Activated T-cell treated with anti-CD3 and anti-CD28 coated beads, Interleukin-2, amount 50 U/mL, for 4 hours (primary cell): Measurements from ENCODE around the gene CBX2. TPM values are rescaled to one million over a fixed set of nuclear protein-coding genes. Genes with fewer than 3 reads are reported as not detected.

ENCODE experiments used
- ATAC-seq, 2 donors: fragments of 200-7000 bp; cut with Tn5 transposase; one replicate each; pipeline ENCODE4 v1.10.0; 2021
- DNase-seq: peaks from one replicate; pipeline ENCODE4 v3.0.0-alpha.2; 2020
- H3K27me3 Mint-ChIP-seq: one replicate; pipeline ENCODE4 v1.8.0; 2021; ENCODE audit warnings: low read depth, mixed read lengths
- H3K36me3 Mint-ChIP-seq: one replicate; pipeline ENCODE4 v1.8.0; 2022; ENCODE audit warnings: mixed read lengths; ENCODE audit not compliant: insufficient read depth
- H3K4me1 Mint-ChIP-seq: one replicate; pipeline ENCODE4 v1.8.0; 2021; ENCODE audit warnings: low read depth, mixed read lengths
- H3K4me3 Mint-ChIP-seq: one replicate; pipeline ENCODE4 v1.8.0; 2021; ENCODE audit warnings: mild to moderate bottlenecking, moderate library complexity, mixed read lengths
- H3K9me3 Mint-ChIP-seq: one replicate; pipeline ENCODE4 v1.8.0; 2021; ENCODE audit warnings: mixed read lengths
- total RNA-seq, 3 donors: library from RNA; stranded (reverse); gene quantifications; one replicate each; pipeline ENCODE4 v1.2.1, GENCODE V29; 2021

Gene CBX2
- total RNA-seq, 3 donors from 2014 or later, result 1.0 to 2.6 (median 1.4) TPM

GRCh38 chr17:79739148-79740062 lies 38.5 kb upstream of the CBX2 start:
- Mint-ChIP-seq H3K4me1 (no peaks in the 10 kb centered on the region), H3K9me3 (no peaks in the 10 kb centered on the region), H3K27me3 (peaks cover 31% of the 10 kb centered on the region), H3K4me3 (no peak overlapping the region), H3K36me3 (no peaks in the 10 kb centered on the region)
- ATAC-seq, result no peak
- DNase-seq, result no peak

DNA sequence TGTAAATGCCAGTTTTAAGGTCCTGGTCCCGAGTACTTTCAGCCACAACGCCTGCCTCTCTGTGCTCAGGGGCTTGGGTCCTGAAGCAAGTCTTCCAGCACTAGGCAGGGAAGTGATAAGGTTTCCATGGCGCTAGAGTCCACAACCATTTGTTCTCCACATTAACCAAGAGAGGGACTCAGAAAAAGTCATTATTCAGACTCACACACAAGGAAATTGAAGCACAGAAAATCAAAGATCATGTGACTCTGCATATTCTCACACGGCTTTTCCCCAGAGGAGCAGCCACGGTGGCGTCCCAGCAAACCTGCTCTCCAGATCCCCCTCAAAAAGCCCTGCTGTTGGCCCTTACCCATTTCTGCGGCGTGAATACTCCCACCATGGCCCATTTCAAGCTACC lies 37.5 kb upstream of the CBX2 start:
- Mint-ChIP-seq H3K9me3 (no peaks in the 10 kb centered on the region), H3K36me3 (no peaks in the 10 kb centered on the region), H3K4me1 (peaks cover 4% of the 10 kb centered on the region), H3K27me3 (peaks cover 32% of the 10 kb centered on the region), H3K4me3 (no peak overlapping the region)
- DNase-seq (no peak), ATAC-seq (no peak)

DNA sequence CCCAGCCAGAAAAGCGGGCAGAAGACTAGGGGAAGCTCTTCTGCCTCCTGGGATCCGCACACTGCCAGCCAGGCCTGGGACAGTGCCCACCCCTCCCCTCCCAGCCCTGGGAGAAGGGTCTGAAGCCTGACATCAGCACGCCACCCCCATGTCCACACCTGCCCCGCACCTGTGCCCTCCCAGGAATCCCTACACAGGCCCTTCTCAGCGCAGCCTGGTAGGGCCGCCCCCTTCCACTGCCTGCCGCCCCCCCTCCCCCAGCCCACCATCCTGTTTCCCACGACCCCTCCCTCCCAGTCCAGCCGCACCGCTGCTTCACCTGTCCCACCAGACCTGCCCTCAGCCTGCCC lies 36.6 kb upstream of the CBX2 start:
- no peaks in the 10 kb centered on the region for H3K9me3 Mint-ChIP-seq
- peaks cover 33% of the 10 kb centered on the region for H3K27me3 Mint-ChIP-seq
- H3K4me1 Mint-ChIP-seq, result peaks cover 11% of the 10 kb centered on the region
- no peaks in the 10 kb centered on the region for H3K36me3 Mint-ChIP-seq
- no peak overlapping the region for H3K4me3 Mint-ChIP-seq
- ATAC-seq, result no peak
- DNase-seq, result no peak

DNA sequence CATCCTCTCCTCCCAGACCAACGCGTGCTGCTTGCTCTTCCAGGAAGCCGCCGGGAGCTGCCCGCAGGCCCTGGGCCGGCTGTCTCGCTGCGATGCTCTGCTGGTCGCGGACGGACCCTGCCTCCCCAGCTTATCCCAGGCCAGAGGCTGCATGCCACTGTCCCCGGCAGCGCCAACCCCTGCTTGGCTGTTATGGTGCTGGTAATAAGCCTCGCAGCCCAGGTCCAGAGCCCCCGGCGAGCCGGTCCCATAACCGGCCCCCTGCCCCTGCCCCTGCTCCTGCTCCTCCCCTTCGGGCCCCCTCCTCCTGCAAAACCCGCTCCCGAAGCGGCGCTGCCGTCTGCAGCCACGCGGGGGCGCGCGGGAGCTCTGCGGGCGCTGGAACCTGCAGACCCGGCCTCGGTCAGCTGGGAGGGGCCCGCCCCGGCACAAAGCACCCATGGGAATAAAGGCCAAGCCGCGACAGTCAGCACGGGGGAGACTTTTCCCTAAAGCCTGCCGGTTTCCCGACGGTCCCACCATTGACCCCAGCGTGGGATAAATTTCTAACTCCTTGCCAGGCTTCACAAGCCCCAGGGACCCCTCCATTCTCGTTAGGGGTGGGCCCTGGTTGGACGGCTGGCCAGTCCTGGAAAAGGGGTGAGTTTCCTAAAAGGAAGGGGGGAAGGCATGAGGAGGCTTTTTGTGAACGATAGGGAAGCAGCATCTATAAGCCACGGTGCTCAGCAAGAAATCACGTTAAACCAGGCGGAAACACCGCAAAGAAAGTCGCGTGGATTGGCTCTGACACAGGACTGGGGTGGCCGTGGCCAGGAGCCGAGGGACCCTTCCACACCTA lies 36.0 kb upstream of the CBX2 start:
- no peaks in the 10 kb centered on the region for H3K9me3 Mint-ChIP-seq
- no peak overlapping the region for H3K4me3 Mint-ChIP-seq
- ATAC-seq, result peak; percentile 55 to 75
- peak; percentile 70 for DNase-seq
- H3K27me3 Mint-ChIP-seq, result peaks cover 38% of the 10 kb centered on the region
- H3K36me3 Mint-ChIP-seq, result no peaks in the 10 kb centered on the region
- H3K4me1 Mint-ChIP-seq, result peaks cover 15% of the 10 kb centered on the region

- Mint-ChIP-seq H3K27me3 (peaks cover 42% of the 10 kb centered on the region), H3K4me1 (peaks cover 18% of the 10 kb centered on the region), H3K9me3 (no peaks in the 10 kb centered on the region), H3K36me3 (no peaks in the 10 kb centered on the region), H3K4me3 (no peak overlapping the region)
- ATAC-seq (no peak), DNase-seq (no peak)
Measured at GRCh38 chr17:79742589-79742918, 35.4 kb upstream of the CBX2 start.

DNA sequence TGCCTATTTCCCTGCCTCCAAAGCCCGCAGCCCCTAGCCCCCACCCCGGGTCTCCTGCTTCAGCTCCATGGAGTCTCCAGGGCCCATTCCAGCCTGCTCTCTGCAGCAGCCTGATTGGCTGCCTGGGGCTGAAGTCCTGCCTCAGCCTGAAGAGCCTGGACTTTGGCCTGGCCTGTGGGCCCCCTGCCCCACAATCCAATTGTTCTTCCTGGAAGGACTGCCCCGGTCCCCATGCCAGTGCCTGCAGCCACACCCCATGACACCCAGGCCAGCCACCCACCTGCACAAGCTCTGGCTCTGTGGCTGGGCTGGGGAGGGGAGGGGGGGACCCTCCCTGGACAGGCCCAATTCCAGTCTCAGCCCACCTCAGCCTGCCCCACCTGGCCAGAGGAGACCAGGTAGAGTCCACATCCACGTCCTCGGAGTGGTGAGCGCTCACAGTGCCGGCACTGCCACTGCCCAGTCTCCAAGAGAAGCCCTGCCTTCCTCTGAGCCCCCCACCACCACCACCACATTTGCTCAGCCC lies 34.9 kb upstream of the CBX2 start:
- Mint-ChIP-seq H3K4me3 (no peak overlapping the region), H3K4me1 (peaks cover 22% of the 10 kb centered on the region), H3K27me3 (peaks cover 43% of the 10 kb centered on the region), H3K9me3 (no peaks in the 10 kb centered on the region), H3K36me3 (no peaks in the 10 kb centered on the region)
- DNase-seq (no peak), ATAC-seq (no peak)

GRCh38 chr17:79743614-79744013 lies 34.3 kb upstream of the CBX2 start:
- no peak for ATAC-seq
- H3K9me3 Mint-ChIP-seq, result no peaks in the 10 kb centered on the region
- H3K36me3 Mint-ChIP-seq, result no peaks in the 10 kb centered on the region
- no peak overlapping the region for H3K4me3 Mint-ChIP-seq
- peaks cover 22% of the 10 kb centered on the region for H3K4me1 Mint-ChIP-seq
- peaks cover 40% of the 10 kb centered on the region for H3K27me3 Mint-ChIP-seq
- no peak for DNase-seq

GRCh38 chr17:79745641-79746105 lies 32.3 kb upstream of the CBX2 start:
- peaks cover 31% of the 10 kb centered on the region for H3K27me3 Mint-ChIP-seq
- H3K9me3 Mint-ChIP-seq, result no peaks in the 10 kb centered on the region
- DNase-seq, result no peak
- no peak for ATAC-seq
- H3K4me3 Mint-ChIP-seq, result peak overlapping the region; percentile 29
- H3K36me3 Mint-ChIP-seq, result no peaks in the 10 kb centered on the region
- H3K4me1 Mint-ChIP-seq, result peaks cover 22% of the 10 kb centered on the region

DNA sequence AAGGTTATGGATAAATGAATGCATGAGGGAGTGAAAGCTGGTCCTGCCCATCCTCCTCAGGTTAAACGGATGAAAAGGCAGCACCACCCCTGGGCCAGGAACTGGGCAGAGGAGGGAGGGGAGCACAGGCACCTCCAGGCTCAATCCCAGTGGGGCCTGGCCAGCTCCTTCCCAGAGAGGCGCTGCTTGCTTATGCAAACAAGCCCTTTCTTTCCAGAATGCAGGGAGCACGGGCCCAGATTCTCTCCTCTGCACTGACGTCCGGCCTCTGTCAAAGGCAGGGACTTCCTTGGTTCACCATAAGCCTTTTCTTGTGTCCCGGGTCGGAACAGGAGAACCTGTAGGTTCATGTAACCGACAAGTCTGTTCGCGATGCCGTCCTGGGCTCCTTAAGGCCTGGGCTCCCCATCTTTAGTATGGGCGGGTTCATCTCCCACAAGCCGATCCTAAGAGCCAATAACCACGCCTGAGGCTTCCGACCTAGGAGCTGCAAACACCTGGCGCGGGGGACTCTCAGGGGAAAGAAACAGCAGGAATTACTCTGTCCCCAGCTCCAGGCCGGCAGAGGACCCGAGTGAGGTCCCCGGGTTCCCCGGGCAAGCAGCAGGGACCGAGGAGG lies 30.9 kb upstream of the CBX2 start:
- ATAC-seq, result no peak
- DNase-seq, result no peak
- peaks cover 23% of the 10 kb centered on the region for H3K4me1 Mint-ChIP-seq
- H3K36me3 Mint-ChIP-seq, result no peaks in the 10 kb centered on the region
- peaks cover 44% of the 10 kb centered on the region for H3K27me3 Mint-ChIP-seq
- H3K9me3 Mint-ChIP-seq, result no peaks in the 10 kb centered on the region
- peak overlapping the region; percentile 37 for H3K4me3 Mint-ChIP-seq

GRCh38 chr17:79747508-79748294 lies 30.2 kb upstream of the CBX2 start:
- H3K36me3 Mint-ChIP-seq, result no peaks in the 10 kb centered on the region
- peak in 1 of 2 donors; percentile 25 for ATAC-seq
- H3K27me3 Mint-ChIP-seq, result peaks cover 44% of the 10 kb centered on the region
- H3K9me3 Mint-ChIP-seq, result no peaks in the 10 kb centered on the region
- no peak overlapping the region for H3K4me3 Mint-ChIP-seq
- peaks cover 23% of the 10 kb centered on the region for H3K4me1 Mint-ChIP-seq
- no peak for DNase-seq

DNA sequence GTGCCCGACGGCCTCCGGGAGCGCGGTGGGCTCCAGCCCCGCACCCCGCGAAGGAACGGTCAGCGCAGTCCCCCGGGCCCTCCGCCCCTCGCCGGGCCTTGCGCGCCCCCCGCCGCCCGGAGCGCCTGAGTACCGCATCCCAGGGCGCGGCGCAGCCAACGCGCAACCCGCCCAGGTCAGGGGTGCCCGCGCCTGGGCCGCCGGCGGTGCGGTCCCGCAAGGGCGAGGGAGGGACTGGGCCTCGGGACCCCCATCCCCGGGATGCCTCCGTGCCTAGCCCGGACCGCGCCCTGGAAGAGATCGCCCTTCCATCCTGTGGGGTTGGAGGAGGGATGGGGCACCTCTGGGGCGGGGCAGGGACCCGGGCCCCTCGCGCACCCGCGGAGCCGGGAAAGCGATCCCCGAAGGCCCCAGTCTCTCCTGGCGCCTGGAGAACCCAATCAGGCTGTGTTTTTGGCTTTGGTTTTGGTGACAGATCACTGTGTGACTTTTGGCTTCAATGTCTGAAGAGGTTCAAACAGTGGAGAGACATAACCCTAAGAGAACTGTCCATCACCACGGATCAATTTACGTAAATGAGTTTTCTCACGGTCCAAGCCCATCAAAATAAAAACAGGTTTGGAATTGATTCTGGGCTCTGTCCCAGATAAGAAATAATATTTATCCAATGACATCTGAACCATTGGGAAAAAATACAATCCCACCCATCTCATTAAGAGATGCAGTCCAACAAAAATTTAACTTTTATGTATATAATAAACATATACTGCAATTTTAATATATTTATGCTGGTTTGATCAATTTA lies 29.5 kb upstream of the CBX2 start:
- no peaks in the 10 kb centered on the region for H3K36me3 Mint-ChIP-seq
- no peak overlapping the region for H3K4me3 Mint-ChIP-seq
- H3K27me3 Mint-ChIP-seq, result peaks cover 49% of the 10 kb centered on the region
- no peak for ATAC-seq
- no peak for DNase-seq
- peaks cover 23% of the 10 kb centered on the region for H3K4me1 Mint-ChIP-seq
- no peaks in the 10 kb centered on the region for H3K9me3 Mint-ChIP-seq

GRCh38 chr17:79749156-79749815 lies 28.7 kb upstream of the CBX2 start:
- H3K27me3 Mint-ChIP-seq, result peaks cover 50% of the 10 kb centered on the region
- DNase-seq (no peak), ATAC-seq (no peak)
- H3K4me3 Mint-ChIP-seq, result no peak overlapping the region
- no peaks in the 10 kb centered on the region for H3K9me3 Mint-ChIP-seq
- H3K36me3 Mint-ChIP-seq, result no peaks in the 10 kb centered on the region
- peaks cover 23% of the 10 kb centered on the region for H3K4me1 Mint-ChIP-seq

DNA sequence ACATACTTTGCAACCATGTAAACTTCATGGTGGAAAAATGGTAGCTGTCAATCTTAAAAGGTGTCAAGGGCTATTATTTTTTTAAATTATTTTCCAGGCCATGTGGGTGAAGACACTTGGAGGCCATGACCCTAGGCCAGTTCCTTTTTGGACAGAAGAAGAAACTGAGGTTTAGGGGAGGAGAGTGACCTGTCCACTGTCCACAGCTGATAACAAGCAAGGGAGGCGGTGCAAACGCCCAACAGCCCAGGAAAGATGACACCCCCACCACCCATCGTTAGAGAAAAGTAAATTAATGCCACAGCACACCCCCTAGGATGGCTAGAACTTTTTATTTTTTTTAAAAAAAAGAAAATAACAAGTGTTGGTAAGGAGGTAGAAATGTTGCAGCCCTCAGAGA lies 28.0 kb upstream of the CBX2 start:
- no peak for DNase-seq
- Mint-ChIP-seq H3K4me3 (no peak overlapping the region), H3K36me3 (no peaks in the 10 kb centered on the region), H3K4me1 (peaks cover 23% of the 10 kb centered on the region), H3K27me3 (peaks cover 50% of the 10 kb centered on the region), H3K9me3 (no peaks in the 10 kb centered on the region)
- ATAC-seq, result no peak
